HG03558 (cell line): ENCODE measurements around the gene KRIT1.
"Not testable (repeated sequence)": the region's sequence is repeated elsewhere in the genome, so short reads cannot be mapped to it uniquely, and the experiment has no call there.

ENCODE experiments used
- ATAC-seq: cut with Tn5 transposase; IDR thresholded peaks from one replicate; pipeline ENCODE4 v1.9.1; 2021; ENCODE audit warnings: moderate number of reproducible peaks; ENCODE audit not compliant: unreplicated experiment; ENCODE audit errors: extremely low read depth

The KRIT1 gene

GRCh38 chr7:92251181-92251580 lies 5.5 kb upstream of the KRIT1 start:
- ATAC-seq: no peak

DNA sequence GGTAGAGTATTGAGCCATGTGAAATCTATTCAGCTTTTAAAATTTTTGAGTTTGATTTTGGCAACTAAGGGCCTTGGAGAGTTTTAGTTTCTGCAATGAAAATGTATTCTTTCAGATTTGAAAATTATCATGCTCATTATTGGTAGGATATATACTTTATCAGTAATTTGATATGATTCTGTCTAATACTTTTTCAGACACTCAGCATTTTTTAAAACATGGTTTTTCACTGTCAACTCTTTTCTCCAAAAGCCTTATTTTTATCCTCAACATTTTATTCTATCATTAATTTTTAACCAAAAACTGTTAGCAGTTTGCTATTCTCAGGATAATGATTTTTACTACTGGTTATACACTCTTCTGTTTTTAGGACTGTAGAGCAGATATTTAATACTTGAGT lies 4.9 kb upstream of the KRIT1 start:
- no peak for ATAC-seq

- no peak for ATAC-seq
Measured at GRCh38 chr7:92246360-92247101, 817 bp upstream of the KRIT1 start.

- no peak for ATAC-seq
Measured at GRCh38 chr7:92244808-92245486, 767 bp downstream of the KRIT1 start.

DNA sequence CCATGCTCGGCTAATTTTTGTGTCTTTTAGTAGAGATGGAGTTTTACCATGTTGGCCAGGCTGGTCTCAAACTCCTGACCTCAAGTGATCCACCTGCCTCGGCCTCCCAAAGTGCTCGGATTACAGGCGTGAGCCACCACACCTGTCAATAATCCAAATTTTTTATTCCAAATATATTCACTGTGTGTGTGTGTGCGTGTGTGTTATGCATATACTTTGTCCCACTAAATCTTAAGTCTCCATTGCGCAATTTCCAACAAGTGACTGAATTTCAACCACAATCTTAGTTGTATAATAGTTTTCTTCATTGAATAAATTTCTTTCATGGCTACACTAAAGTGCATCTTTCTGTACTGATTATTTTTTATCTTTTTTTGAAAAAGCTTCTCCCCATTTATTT lies 2.7 kb downstream of the KRIT1 start:
- no peak for ATAC-seq

- ATAC-seq: no peak
Measured at GRCh38 chr7:92230547-92230946, 15.2 kb downstream of the KRIT1 start.

GRCh38 chr7:92228742-92229141 lies 17.0 kb downstream of the KRIT1 start:
- no peak for ATAC-seq

GRCh38 chr7:92228100-92228499 lies 17.6 kb downstream of the KRIT1 start:
- no peak for ATAC-seq

DNA sequence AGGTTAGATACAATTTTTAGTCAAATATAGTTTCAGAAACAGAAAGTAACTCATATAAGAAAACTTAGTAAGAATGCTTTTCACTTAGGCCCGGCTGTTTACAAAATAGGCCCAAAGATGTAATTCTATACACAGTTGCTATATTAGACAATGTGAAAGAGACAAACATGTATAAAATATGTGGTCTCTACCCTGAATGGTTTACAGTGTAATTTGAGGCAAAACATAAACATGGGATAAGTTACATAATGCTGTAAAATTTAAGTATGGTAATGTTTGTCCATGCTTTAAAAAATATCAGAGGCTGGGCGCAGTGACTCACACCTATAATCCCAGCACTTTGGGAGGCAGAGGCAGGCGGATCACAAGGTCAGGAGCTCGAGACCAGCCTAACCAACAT lies 18.7 kb downstream of the KRIT1 start:
- no peak for ATAC-seq

GRCh38 chr7:92221766-92222165 lies 23.9 kb downstream of the KRIT1 start:
- ATAC-seq: no peak

DNA sequence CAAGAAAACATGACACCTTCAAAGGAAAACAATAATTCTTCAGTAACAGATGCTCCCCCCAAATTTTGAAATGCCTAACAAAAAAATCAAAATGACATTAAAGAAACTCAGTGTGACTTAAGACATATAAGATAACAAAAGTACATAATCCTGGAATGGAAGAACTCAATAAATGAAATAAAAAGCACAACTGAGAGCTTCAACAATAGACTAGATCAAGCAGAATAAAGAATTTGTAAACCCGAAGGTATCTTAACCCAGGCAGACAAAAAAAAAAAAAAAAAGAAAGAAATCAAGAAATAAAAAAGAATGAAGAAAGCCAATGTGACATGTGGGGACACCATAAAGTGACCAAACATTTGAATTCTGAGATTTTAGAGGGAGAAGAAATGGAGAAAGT lies 39.0 kb downstream of the KRIT1 start:
- ATAC-seq: no peak

GRCh38 chr7:92205987-92206386 lies 39.7 kb downstream of the KRIT1 start:
- ATAC-seq: no peak

DNA sequence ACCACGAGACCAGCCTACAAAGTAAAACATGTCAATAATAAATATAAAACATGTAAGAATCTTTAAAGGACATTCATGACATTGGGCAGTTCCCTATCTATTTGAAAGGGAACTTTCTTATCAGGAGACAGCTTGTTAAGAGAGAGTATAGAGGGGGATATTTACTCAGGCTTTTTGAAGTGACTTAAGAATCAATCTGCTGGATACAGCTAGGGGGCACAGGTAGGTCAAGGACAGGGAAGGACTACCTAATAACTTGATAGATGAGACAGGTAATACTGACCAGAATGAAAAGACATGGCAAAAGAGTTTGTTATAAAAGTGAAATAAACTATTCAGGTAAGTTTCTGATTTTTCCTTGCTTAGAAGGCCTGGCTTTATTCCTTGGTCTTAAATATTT lies 44.9 kb downstream of the KRIT1 start:
- no peak for ATAC-seq

- no peak for ATAC-seq
Measured at GRCh38 chr7:92192326-92192725, 53.4 kb downstream of the KRIT1 start.

GRCh38 chr7:92189246-92189645 lies 56.5 kb downstream of the KRIT1 start:
- ATAC-seq: not testable (repeated sequence)

GRCh38 chr7:92184294-92184693 lies 61.4 kb downstream of the KRIT1 start:
- not testable (repeated sequence) for ATAC-seq

- ATAC-seq: peak; percentile 93
Measured at GRCh38 chr7:92178928-92179924, 66.5 kb downstream of the KRIT1 start, which contains the start of gene LRRD1. Gene LRRD1, minus strand, starts transcription at chr7:92179142. Its CDS starts 13,940 bp downstream, at chr7:92165202.

DNA sequence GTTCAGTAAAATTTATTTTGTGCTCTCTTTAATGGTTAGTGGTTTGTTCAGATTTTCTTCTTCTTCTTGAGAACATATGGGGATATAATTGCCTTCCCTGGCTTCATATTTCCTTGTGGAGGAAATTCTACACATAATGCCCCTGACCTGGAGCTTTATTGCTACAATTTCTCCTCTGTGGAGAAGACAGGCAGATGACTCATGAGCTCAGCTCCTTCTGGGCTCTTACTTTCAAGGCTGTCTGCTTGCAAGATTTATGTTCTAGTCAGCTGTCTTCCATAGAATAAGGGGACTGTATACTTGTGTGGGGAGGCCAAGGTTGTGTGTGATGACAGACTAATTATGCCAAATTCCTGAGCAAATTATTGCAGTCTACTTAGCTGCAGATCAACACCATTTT lies 68.4 kb downstream of the KRIT1 start:
- no peak for ATAC-seq

DNA sequence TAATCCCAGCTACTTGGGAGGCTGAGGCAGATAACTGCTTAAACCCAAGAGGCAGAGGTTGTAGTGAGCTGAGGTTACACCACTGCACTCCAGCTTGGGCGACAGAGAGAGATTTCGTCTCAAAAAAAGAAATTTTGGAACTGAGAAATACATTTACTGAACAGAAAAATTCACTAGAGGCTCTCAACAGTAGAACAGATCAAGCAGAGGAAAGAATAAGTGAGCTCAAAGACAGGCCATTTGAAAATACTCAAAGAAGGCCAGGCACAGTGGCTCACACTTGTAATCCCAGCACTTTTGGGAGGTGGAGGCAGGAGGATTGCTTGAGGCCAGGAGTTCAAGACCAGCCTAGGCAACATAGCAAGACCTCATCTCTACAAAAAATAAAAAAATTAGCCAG lies 76.2 kb downstream of the KRIT1 start:
- not testable (repeated sequence) for ATAC-seq

DNA sequence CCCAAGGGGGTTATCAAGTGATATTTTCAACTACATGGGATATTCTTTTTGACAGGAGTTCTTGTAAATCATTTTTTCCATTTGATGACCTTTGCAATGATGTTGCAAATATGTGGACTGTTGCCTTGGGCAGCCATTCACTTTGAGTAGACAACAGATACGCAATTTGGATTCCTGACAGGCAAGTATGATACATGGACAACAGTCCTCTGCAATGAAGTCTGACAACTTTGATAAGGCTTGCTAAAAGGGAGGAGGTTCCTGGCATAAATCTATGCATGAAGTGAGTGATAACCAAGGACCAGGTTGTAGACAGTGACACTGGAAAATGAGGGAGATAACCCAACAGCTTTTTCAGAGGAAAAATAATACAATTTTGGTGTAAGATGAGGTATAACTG lies 84.4 kb downstream of the KRIT1 start:
- no peak for ATAC-seq
